ENCODE data around the gene WNT7B.

The WNT7B gene

DNA sequence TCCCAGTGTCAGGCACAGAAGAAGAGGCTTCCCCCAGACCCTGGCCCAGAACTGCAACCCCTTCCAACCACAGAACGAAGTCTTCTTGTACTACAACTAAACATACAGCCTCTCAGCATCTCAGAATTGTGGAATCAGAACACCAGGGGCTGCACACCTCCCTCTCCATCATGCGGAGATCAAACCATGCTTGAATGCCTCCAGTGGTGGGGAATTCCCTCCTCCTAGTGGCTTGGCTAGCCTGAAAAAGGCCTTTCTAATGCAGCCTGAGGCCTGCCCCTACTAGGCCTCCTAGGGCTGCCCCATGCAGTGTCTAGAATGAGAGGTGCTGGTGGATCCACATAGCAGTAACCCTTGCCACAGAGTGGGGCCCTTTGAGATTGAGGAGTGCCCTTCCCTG, 62.7 kb downstream of the WNT7B start:
- no peak for TF ChIP-seq CTCF (conservative IDR thresholded peaks at IDR 0.05; ENCODE audit: low read length)
- TF ChIP-seq EZH2phosphoT487 (IDR thresholded peaks at IDR 0.05; ENCODE audit: borderline replicate concordance): no peak
- no peaks in the 10 kb centered on the region for H3K4me1 ChIP-seq (ENCODE audit: insufficient read depth, low read length, poor library complexity, severe bottlenecking)
- no peak overlapping the region for H2AFZ ChIP-seq (ENCODE audit: low read length)
- no peaks in the 10 kb centered on the region for H3F3A ChIP-seq (ENCODE audit: low read depth)
- H4K20me1 ChIP-seq (ENCODE audit: insufficient read depth, low read length, poor library complexity, severe bottlenecking): no peaks in the 10 kb centered on the region
- no peaks in the 10 kb centered on the region for H3K9me3 ChIP-seq (ENCODE audit: insufficient read depth, low read depth, low read length)
- no peaks in the 10 kb centered on the region for H3K9me2 ChIP-seq (replicated peaks; ENCODE audit: low read depth, low read length)
- no peaks in the 10 kb centered on the region for H3K27me3 ChIP-seq (ENCODE audit: insufficient read depth, low read length, poor library complexity, severe bottlenecking)
- H3K4me3 ChIP-seq (ENCODE audit: low read length, poor library complexity, severe bottlenecking): no peak overlapping the region
- no peak overlapping the region for H3K4me2 ChIP-seq (ENCODE audit: low read depth, low read length, poor library complexity, severe bottlenecking)
- no peaks in the 10 kb centered on the region for H3K36me3 ChIP-seq (ENCODE audit: insufficient read depth, low read length)
- no peak overlapping the region for H3K9ac ChIP-seq (ENCODE audit: low read depth, low read length, poor library complexity, severe bottlenecking)
- no peaks in the 10 kb centered on the region for H3K79me2 ChIP-seq (ENCODE audit: insufficient read depth, low read length)

DNA sequence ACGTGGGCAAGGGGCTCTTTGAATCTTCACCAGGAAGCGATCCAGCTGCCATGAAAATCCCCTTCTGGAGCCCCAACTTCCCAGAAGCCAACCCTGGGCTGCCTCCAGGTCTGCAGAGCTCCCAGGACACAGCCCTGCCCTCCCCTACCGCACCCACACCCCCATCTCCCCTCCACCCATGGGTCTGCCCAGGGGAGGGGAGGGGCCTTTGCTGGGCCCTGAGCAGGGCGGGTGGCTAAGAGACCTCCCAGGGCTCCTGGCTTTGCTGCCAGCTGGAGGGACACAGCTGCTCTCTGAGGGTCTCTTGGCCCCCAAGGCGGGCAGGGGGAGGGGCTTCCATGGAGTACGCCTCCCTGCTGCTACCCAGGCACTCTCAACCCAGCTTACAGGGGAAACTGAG, 64.1 kb downstream of the WNT7B start:
- H3K4me1 ChIP-seq (ENCODE audit: insufficient read depth, low read length, poor library complexity, severe bottlenecking): no peaks in the 10 kb centered on the region
- no peaks in the 10 kb centered on the region for H3K9me3 ChIP-seq (ENCODE audit: insufficient read depth, low read depth, low read length)
- H3F3A ChIP-seq (ENCODE audit: low read depth): no peaks in the 10 kb centered on the region
- no peak for TF ChIP-seq EZH2phosphoT487 (IDR thresholded peaks at IDR 0.05; ENCODE audit: borderline replicate concordance)
- TF ChIP-seq CTCF (conservative IDR thresholded peaks at IDR 0.05; ENCODE audit: low read length): no peak
- H3K27me3 ChIP-seq (ENCODE audit: insufficient read depth, low read length, poor library complexity, severe bottlenecking): no peaks in the 10 kb centered on the region
- no peaks in the 10 kb centered on the region for H3K36me3 ChIP-seq (ENCODE audit: insufficient read depth, low read length)
- no peak overlapping the region for H3K4me3 ChIP-seq (ENCODE audit: low read length, poor library complexity, severe bottlenecking)
- H3K9me2 ChIP-seq (replicated peaks; ENCODE audit: low read depth, low read length): no peaks in the 10 kb centered on the region
- H2AFZ ChIP-seq (ENCODE audit: low read length): no peak overlapping the region
- no peak overlapping the region for H3K9ac ChIP-seq (ENCODE audit: low read depth, low read length, poor library complexity, severe bottlenecking)
- H4K20me1 ChIP-seq (ENCODE audit: insufficient read depth, low read length, poor library complexity, severe bottlenecking): no peaks in the 10 kb centered on the region
- no peak overlapping the region for H3K4me2 ChIP-seq (ENCODE audit: low read depth, low read length, poor library complexity, severe bottlenecking)
- no peaks in the 10 kb centered on the region for H3K79me2 ChIP-seq (ENCODE audit: insufficient read depth, low read length)

DNA sequence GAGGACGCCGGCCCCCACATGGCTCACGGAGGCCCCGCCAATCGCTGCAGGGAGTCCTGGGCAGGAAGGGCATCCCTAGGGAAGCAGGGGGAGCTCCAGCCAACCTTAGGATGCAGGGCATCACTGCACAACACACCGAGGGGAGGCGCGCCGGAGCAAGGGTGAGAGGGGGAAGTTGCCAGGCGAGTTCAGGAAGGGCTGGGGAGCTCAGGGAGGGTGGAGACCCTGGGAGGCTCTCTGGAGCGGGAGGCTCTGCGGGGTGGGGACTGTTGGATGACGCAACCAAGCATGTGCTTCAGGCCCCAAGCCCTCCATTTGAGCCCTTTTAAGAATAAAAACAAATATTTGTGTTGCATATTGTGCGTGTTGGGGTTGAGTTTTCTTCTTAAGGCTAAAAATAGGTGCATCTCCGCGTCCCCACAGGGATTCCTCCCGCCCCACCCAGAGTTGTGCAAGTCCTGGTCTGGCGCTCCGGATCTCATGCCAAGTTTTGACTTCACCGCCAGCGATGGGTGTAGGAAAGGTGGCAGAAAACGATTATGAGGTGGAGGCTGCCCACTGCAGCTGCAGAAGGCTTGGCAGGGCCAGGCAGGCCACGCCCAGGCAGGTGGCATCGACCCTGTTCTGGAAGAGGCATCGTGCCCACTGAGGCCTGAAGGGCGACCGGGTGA, 65.2 kb downstream of the WNT7B start:
- Histone ChIP-seq H3K27me3 (ENCODE audit: insufficient read depth, low read length, poor library complexity, severe bottlenecking) (no peaks in the 10 kb centered on the region), H3K36me3 (ENCODE audit: insufficient read depth, low read length) (no peaks in the 10 kb centered on the region), H4K20me1 (ENCODE audit: insufficient read depth, low read length, poor library complexity, severe bottlenecking) (no peaks in the 10 kb centered on the region), H3K4me3 (ENCODE audit: low read length, poor library complexity, severe bottlenecking) (no peak overlapping the region), H2AFZ (ENCODE audit: low read length) (no peak overlapping the region), H3K79me2 (ENCODE audit: insufficient read depth, low read length) (no peaks in the 10 kb centered on the region), H3F3A (ENCODE audit: low read depth) (no peaks in the 10 kb centered on the region), H3K9me2 (replicated peaks; ENCODE audit: low read depth, low read length) (no peaks in the 10 kb centered on the region), H3K4me2 (ENCODE audit: low read depth, low read length, poor library complexity, severe bottlenecking) (no peak overlapping the region), H3K9ac (ENCODE audit: low read depth, low read length, poor library complexity, severe bottlenecking) (no peak overlapping the region), H3K9me3 (ENCODE audit: insufficient read depth, low read depth, low read length) (no peaks in the 10 kb centered on the region), H3K4me1 (ENCODE audit: insufficient read depth, low read length, poor library complexity, severe bottlenecking) (no peaks in the 10 kb centered on the region)
- TF ChIP-seq CTCF (conservative IDR thresholded peaks at IDR 0.05; ENCODE audit: low read length) (no peak), EZH2phosphoT487 (IDR thresholded peaks at IDR 0.05; ENCODE audit: borderline replicate concordance) (no peak)

Measured in Loucy (cell line).